LNCAP (cell line): ENCODE measurements around the gene CTNNA1.

ENCODE experiments used
- TF ChIP-seq, protein P1 (sequence below): fragments of 450-650 bp; IDR thresholded peaks from 2 replicates; pipeline ENCODE4 v1.5.1; 2017; ENCODE audit warnings: mild to moderate bottlenecking

CTNNA1 gene

DNA sequence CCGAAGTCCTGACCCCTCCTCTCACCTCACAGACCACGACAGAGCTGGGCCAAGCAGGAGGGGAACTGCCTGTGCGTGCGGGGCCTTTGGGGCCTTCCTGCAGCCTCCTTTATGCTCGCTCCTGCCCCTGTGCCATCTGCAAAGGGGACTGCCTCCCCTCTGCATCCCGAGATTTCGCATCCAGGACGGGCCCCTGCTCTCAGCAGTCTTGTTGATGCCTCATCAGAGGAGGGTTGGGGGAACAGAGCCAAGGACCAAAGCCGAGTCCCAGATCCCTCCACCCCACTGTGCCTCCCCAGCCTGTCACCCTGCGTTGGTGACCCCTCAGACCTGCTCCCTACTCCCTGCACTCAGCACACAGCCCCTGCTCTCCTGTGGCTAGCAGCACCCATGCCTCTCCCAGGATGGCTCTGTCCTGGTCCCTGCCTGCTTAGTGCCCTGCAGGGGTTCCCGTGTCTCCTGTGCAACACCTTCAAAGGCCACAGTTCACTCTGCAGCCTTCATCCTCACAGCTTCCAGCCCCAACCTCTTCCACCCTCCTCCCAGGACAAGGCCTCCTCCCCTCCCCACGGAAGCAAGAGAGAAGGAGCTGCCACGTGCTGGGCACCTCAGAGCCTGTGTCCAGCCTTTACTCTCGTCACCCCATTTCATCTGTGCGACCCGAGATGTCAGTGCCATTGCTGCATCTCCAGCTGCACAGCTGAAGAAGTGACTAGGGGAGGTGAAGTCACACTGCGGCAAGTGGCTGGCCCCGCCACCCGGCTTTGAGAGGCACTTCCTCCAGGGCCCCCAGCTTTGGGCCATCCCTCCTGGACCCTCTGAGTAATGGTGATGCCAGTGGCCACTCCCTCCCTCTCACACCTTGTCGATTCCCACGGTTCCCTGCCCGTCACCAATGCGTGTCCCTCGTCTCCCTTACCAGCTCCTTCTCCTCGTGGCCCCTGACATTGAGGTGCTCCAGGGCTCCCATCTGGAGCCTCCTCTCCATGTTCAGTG lies 184.5 kb downstream of the CTNNA1 start:
- TF ChIP-seq, protein P1, sequence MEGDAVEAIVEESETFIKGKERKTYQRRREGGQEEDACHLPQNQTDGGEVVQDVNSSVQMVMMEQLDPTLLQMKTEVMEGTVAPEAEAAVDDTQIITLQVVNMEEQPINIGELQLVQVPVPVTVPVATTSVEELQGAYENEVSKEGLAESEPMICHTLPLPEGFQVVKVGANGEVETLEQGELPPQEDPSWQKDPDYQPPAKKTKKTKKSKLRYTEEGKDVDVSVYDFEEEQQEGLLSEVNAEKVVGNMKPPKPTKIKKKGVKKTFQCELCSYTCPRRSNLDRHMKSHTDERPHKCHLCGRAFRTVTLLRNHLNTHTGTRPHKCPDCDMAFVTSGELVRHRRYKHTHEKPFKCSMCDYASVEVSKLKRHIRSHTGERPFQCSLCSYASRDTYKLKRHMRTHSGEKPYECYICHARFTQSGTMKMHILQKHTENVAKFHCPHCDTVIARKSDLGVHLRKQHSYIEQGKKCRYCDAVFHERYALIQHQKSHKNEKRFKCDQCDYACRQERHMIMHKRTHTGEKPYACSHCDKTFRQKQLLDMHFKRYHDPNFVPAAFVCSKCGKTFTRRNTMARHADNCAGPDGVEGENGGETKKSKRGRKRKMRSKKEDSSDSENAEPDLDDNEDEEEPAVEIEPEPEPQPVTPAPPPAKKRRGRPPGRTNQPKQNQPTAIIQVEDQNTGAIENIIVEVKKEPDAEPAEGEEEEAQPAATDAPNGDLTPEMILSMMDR, result no peak

DNA sequence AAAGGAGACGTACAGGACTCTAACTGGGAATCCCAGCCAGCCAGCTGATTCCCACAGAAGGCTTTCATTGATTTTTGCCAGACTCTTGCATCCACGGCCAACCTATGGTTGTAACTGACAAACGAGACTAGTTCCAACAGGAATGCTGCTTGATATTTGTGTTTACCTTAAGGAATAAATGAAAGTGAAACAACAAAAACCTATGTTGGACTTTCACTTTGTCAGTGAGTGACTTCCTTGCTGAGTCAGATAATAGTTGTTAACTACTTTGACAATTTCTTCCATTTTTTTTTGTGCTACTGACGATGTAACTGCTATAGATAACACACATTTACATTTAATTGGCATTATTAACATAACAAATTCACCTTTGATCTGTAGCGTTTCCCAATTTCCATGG lies 185.3 kb downstream of the CTNNA1 start:
- TF ChIP-seq, protein P1, result no peak

DNA sequence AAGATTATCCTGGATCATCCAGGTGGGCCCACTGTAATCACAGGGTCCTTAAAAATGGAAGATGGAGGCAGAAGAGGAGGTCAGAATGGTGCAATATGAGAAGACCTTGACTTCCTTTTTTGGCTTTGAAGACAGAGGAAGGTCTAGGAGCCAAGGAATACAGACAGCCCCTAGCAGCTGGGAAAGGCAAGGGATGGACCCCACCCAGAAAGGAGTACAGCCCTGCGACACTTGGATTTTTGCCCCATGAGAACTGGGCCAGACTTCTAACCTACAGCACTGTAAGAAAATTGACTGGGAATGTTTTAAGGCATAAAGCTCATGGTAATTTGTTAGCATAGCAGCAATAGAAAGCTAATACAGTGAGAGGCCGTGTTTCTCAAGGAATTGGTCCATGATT lies 188.8 kb downstream of the CTNNA1 start:
- TF ChIP-seq, protein P1, result no peak

DNA sequence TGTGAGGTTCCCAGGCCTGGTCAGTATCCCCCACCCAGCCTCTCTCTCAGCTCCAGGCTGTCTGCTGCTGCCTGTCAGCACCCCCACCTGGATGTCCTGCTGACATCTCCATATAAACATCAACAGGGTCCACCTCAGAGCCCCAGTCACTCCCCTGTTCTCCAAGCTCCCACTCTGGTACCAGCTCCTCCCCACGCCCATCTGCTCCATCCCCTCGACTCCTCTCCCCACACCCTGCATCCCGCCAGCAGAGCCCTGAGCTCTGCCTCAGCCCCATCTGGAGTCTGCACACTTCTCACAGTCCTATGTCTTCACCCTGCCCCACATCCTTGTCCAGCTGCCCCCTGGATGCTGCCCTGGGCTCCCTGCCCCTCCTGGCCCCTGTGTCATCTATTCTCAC lies 189.6 kb downstream of the CTNNA1 start:
- TF ChIP-seq, protein P1, result no peak

DNA sequence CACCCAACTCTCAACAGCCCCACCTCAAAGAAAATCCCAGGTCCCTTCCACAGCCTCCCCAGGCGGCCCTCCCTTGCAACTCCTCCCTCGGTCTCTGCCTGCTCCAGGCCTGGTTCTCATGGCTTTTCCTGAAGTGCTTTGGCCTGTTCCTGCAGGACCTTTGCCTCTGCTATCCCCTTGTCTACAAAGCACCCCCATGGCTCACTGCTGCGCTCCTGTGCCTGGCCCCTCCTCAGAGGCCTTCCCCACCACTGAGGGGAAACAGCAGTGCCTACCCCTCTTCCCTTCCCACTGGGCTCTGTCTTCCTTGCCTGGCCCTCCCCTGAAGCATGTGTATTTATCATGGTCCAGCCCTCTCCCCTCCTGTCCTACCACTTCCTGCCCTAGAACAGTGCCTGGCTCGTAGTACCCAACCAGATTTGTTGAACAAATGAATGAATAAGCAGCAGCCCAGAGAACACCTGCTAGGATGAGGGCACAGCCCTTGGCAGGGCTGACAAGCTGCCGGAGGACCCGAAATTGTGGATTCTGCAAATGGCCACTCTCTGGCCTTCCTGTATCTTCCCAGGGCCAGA lies 190.5 kb downstream of the CTNNA1 start:
- TF ChIP-seq, protein P1, result no peak

DNA sequence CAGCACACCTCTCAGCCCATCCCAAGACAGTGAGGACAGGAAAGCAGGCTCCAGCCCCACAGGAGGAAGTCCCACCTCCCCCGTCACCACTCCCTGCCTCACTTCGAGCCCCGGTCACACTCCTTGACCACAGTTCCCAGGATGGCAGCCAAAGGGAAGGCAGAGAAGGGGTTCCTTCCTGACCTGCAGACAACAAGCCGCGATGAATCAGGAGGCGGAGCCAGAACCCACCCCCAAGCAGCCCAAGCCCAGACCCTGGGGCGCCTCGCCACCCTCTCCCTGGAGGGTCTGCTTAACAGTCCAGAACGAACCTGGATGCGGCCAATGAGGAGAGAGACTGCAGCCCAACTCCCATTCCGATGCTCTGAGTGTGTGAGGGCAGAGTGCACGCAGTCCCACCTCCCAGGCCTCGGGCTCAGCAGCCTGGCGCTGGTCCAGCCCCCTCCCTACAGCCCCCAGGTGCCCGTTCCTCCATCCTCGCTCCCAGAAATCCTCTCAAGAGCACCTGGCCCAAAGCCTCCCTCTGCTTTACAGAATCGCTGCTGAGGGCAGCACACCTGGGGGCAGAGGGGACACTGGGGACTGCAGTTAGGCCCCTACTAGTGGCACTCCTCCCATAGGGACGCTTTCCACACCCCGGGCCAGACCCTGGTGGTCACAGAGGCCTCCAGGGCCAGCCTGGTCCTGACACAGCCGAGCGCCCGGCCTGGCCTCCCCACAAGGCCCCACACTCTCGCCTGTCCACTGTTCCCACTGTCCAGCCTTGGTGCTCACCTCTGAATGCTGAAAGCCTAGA lies 191.5 kb downstream of the CTNNA1 start:
- TF ChIP-seq, protein P1, result no peak
